SH-SY5Y (cell line): ENCODE measurements around the gene RAI1.

Experiments
- GATA2 ChIP-seq: IDR thresholded peaks from 2 replicates; pipeline ENCODE4 v1.6.1; 2011; ENCODE audit warnings: mild to moderate bottlenecking, low read depth, low read length
- GATA3 ChIP-seq: IDR thresholded peaks from 2 replicates; pipeline ENCODE4 v1.6.1; 2011; ENCODE audit warnings: low read depth, mild to moderate bottlenecking, low read length, moderate library complexity

The RAI1 gene

DNA sequence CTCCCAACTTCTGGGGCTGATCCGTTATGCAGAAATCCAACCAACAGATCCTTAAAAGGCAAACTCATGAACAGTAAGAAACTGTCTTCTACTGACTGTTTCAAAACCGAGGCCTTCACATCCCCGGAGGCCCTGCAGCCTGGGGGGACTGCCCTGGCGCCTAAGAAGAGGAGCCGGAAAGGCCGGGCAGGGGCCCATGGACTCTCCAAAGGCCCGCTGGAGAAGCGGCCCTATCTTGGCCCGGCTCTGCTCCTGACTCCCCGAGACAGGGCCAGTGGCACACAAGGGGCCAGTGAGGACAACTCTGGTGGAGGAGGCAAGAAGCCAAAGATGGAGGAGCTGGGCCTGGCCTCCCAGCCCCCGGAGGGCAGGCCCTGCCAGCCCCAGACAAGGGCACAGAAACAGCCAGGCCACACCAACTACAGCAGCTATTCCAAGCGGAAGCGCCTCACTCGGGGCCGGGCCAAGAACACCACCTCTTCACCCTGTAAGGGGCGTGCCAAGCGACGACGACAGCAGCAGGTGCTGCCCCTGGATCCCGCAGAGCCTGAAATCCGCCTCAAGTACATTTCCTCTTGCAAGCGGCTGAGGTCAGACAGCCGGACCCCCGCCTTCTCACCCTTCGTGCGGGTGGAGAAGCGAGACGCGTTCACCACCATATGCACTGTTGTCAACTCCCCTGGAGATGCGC, 116.0 kb downstream of the RAI1 start:
- no peak for TF ChIP-seq GATA3
- no peak for TF ChIP-seq GATA2

DNA sequence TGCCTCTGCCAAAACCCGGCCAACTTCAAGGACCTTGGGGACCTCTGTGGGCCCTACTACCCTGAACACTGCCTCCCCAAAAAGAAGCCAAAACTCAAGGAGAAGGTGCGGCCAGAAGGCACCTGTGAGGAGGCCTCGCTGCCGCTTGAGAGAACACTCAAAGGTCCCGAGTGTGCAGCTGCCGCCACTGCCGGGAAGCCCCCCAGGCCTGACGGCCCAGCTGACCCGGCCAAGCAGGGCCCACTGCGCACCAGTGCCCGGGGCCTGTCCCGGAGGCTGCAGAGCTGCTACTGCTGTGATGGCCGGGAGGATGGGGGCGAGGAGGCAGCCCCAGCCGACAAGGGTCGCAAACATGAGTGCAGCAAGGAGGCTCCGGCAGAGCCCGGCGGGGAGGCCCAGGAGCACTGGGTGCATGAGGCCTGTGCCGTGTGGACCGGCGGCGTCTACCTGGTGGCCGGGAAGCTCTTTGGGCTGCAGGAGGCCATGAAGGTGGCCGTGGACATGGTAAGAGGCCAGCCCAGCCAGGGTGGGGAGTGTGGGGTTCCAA, 116.8 kb downstream of the RAI1 start:
- TF ChIP-seq GATA3 (no peak), GATA2 (no peak)

DNA sequence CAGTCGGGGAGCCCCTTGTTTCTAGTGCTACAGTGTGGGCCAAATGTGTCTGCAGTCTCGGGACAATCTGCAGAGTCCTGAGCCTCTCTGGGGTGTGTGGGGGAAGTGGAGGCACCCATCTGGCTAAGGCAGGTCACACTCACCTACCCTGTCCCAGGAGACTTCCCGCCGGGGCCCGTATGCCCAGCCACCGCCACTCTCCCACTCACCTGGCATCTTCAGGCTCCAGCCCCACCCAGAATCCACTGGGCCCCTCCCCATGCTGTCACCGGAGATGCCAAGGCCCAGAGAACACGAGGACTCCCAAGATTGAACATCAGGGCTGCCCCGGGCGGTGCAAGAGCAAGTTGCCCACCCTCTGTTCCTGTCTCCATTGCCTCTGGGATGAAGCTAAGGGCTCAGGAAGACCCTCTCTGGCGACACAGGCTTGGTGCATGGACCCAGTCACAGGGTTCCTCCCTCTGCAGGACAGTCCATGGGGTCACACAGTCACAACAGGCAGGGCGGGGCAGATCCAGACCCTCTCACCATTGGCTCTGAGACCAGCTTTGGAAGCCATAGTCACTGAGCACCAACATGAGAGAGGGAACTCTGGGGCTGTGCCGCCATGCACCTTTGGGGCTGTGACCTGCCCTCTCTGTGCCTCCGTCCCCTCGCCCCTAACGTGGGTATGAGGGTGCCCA, 117.5 kb downstream of the RAI1 start:
- TF ChIP-seq GATA3 (no peak), GATA2 (no peak)

DNA sequence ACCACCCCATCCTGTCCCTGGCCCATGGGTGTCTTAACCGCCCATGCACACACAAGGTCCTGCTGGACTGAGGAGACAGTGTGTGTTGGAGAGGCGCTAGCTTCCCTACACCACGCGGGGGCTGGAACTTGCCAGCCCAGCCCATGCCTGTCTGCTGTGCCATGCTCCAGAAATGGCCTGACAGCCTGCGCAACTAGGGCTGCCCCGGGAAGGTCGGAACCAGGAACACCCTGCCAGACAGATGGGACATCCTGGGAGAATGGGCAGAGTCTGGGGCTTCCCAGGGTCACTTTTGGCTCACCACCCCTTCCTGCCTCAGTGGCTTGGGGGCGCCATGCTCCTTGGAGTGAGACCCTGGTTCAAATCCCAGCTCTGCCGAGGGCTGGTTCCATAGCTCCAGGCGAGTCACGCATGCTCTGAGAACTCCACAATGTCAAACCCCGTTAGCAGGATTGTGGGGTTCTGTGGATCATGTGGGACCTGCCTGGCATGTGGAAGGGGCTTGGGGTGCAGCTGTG, 119.3 kb downstream of the RAI1 start:
- TF ChIP-seq GATA3 (no peak), GATA2 (no peak)

DNA sequence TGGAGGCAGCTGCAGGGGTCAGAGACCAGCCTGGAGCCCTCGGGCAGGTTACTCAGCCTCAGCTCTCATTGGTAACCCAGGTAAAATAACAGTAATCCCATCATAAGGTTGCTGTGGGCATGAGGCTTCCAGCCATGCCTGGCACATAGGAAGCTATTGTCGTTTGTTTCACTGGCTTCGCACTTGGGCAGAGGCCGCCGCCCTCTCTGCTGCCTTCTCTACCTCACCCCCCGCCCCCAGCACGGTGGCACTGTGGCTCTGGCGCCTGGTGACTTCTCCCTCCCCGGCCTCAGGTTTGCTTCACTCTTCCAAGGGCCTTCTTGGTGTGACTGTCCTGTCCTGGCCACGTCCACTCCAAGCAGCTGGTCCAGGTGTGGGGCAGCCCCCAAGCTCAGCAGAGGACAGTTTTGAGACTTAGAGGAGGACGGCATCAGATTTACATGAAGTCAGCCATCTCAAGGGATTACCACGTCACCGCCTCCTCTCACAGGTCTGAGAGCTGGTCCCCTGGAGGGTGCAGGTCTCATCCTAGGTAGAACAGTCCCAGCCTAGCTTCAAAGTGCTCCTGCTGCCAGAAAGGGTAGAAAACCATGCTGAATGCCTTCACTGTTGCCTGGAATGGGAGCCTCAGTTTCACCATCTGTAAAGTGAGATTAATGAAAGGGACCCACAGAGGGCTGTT, 120.7 kb downstream of the RAI1 start:
- no peak for TF ChIP-seq GATA2
- no peak for TF ChIP-seq GATA3

DNA sequence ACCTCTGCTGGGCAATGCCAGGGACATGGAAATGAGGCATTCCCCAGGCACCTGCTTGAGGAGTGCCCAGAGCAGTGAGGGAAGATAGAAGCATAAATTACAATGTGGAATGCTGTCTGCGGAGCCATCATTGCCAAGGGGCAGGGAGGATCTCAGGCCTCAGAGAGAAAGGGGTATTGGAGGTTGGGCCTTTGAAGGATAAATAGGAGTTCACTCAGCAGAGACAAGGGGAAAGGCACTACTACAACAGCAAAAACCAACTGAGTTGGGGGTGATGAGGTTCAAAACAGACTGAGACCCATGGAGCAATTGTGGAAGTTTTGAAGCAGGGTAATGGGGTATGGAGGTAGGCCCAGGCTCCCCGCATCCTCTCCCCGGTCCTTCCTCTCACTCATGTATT, 122.7 kb downstream of the RAI1 start:
- no peak for TF ChIP-seq GATA2
- no peak for TF ChIP-seq GATA3

DNA sequence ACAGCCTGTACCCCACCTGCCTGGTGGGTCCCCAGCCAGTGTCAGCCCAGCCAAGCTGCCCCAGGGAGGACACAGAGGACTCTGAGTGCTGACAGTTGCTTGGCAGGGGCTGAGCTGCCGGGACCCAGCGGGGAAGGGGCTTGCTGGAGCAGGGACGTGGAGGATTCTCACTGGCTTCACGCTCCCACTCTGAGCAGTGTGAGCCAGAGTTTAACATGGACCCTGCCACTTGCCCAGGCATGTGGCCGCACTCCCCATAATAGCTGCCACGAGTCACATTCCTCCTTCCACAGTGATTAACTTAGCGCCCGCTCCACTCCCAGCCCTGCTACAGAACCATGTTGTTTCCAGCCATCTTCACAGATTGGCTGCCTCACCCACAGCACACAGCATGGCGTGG, 124.3 kb downstream of the RAI1 start:
- TF ChIP-seq GATA2 (no peak), GATA3 (no peak)

DNA sequence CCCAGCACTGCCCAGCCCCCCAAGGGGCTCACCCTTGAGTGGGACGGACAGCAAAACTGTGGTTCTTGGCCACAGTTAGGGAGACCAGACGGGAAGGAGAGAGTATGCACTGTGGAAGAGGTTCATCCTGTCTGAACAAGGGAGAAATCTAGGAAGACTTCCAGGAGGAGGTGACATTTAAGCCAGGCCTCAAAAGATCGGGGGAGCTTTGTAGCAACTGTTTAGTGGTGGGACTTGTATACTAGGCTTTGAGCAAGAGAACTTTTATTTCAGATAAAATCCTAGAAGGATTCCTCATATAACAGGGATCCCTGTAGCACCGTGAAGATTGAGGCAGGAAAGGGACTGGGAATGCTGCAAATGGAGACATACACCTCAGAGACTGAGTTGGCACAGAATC, 124.8 kb downstream of the RAI1 start:
- TF ChIP-seq GATA2 (no peak), GATA3 (no peak)

DNA sequence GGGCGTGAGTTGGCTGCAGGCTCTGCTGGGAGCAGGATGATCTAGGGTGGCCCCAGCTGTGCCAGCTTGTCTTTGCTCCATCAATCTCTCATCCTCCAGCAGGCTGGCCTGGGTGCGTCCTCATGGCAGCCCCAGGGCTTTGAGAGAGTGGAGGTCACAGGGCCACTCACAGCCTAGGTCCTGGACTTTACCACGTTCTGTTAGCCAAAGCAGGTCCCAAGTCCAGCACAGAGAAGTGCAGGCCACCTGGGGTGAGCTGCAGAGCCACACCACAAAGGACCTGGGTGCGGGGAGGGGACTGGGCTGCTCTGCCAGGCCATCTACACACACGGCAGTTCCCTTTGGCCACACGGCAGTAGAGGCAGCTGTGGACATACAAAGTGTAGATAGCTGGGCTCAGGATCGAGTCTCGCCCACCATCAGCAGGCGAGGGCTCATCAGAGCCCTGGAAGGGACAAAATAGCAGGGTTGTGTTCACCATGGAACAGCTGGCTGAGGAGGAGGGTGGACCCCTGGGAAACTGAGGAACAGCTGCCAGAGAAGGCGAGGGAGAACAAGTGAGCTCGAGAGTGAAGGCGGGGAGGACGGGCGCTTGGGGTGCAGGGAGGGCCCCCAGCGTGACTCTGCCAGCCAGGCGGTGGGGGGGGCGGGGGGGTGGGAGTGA, 125.5 kb downstream of the RAI1 start:
- TF ChIP-seq GATA2: no peak
- TF ChIP-seq GATA3: no peak

DNA sequence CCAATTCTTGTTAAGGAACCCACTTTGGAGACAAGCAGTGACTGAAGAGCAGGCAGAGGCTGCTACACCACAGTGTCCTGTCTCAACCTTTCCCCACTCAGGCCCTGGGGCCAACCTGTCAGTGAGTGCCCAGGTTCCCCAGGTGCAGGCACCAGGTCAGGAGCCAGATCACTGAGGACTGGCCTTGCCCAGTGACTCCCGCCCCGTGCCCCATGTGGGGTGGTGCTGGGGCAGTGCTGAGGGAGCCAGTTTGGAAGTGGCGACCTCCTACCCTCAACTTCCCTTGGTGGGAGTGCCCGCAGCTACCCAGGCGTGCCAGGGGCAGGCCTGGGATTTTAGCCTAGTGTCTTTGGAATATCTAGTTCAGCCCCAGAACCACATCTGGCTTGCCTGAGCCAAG, 126.2 kb downstream of the RAI1 start:
- no peak for TF ChIP-seq GATA2
- no peak for TF ChIP-seq GATA3

DNA sequence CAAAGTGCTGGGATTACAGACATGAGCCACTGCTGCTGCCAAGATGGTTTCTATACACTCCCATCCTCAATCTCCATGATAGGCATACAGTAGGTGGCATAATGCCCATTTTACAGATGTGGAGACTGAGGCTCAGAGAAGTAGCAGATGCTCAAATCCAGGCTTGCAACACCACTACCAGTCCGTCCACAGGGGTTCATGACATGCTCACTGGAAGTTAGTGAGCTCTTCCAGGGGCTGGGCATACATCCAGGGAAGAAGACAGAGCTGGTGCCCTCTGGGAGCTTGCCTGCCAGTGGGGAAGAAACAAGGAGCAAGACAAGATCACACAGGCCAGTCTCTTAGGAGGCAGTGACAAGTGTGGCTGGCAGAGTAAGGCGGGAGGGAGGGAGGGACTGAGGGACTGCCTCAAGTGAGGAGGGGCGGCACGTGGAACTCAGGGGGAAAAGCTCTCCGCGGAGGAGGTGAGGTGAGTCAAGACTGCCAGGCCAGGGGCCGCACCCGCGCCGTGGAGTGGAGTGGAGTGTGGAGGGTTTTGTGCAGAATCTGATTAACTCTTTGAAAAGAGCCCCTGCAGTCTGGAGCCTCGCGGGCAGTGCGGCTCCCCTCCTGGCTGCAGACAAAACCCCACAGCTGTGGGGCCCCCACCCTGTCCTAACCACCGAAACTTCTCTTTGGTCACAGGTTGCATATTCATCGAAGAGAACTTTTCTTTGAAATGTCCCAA, 127.6 kb downstream of the RAI1 start:
- TF ChIP-seq GATA3 (no peak), GATA2 (no peak)

DNA sequence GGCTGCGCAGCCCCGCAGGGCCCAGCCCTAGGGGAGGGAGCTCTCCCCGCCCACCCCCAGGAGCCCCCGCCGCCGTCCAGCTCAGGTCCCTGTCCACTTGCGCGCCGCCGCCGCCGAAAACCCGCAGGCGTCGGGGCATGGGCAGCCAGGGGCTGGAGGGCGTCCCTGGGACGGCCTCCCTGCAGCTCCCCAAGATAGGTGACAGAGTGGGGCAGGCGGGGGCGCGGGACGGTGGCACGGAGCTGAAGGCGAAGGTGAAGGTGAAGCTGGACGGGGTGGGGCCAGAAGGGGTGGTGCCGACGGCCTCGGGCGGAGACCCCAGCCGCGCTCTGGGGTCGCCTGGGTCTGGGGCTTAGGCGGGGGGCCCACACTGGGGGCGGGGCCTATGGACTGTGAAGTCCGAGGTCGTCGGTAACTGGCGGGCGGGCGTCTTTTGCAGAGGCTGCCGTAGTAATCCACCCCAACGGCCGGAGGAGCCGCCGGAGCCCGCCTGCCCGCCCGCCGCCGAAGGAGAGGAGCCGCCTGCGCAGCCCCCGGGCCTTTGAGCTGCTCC, 128.3 kb downstream of the RAI1 start:
- TF ChIP-seq GATA2: no peak
- TF ChIP-seq GATA3: no peak

DNA sequence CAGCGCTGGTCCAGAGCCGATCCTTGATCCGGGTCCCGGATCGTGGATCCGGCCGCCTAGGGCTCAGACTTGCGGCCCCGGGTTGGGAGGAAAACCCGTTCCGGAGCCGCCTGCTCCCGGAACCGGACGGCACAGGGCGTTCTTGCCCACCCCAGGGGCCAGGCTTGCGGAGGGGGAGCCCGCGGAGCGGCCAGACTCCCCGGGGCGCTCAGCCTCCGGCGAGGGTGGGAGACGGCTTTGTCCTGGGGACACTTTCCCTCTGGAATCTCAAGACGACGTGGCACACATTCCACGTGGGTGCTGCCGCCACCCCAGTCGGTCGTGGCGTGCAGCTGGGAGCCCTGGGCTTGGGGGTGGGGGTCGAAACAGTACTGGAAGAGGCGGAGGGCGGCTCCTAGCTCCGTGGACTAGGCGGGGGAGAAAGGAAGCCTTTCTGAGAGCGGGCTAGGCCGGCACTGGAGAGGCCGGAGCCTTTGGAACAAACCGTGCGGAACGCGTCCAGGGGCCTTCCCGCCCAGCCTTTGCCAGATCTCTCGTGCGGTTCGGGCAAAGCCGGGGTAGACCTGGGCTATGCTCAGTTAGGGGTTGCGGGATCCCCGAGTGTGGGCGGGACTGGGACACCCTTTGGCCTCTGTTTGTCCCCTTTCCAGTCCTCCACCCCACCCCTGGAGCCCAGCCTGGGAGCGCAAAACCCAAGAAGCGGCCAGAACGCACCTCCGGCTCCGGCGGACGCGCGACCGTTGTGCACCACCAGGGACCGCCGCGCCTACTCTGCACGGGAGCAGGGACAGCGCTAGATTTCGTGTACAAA, 129.0 kb downstream of the RAI1 start:
- no peak for TF ChIP-seq GATA2
- no peak for TF ChIP-seq GATA3
